ENCODE measurements around the gene KCNMB2.

DNA sequence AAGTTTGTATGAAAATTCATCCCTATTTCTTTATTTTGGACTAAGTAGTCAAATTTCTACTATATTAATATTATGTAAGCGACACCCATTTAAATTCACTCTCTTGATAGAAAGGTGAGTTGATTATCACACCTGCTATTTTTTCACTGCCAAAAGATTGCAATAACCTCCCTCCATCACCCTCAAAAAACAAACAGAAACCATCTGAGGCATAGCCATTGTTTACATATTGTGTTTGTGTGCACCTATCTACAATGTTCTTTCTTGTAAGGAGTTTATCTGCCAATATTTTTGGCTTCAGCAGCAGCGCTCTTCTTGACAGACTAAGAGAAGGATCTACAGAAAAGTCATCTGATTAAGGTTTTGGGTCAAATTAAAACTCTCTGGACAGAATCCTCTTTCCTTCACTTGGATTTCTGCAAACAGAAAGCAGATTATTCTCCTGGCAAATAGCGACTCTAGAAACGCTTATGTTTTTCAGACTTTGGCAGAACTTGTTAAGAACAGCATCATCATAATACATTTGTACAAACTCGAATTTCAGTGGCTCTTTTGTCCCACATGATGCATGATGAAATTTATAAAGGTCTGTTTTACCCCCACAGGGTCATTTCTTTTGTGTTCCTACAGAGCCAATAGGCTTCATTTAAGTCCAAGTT is 48.6 kb downstream of the KCNMB2 start:
- TF ChIP-seq, protein P1, sequence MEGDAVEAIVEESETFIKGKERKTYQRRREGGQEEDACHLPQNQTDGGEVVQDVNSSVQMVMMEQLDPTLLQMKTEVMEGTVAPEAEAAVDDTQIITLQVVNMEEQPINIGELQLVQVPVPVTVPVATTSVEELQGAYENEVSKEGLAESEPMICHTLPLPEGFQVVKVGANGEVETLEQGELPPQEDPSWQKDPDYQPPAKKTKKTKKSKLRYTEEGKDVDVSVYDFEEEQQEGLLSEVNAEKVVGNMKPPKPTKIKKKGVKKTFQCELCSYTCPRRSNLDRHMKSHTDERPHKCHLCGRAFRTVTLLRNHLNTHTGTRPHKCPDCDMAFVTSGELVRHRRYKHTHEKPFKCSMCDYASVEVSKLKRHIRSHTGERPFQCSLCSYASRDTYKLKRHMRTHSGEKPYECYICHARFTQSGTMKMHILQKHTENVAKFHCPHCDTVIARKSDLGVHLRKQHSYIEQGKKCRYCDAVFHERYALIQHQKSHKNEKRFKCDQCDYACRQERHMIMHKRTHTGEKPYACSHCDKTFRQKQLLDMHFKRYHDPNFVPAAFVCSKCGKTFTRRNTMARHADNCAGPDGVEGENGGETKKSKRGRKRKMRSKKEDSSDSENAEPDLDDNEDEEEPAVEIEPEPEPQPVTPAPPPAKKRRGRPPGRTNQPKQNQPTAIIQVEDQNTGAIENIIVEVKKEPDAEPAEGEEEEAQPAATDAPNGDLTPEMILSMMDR (IDR thresholded peaks at IDR 0.05): no peak
- no peak for TF ChIP-seq POLR2A (IDR thresholded peaks at IDR 0.05)
- TF ChIP-seq POLR2AphosphoS5 (IDR thresholded peaks at IDR 0.05): no peak
